Adrenal gland (tissue), 5 donors: ENCODE results near the gene ENOX1.

Source experiments
- CTCF ChIP-seq, 6 experiments: fragments of 450-650 bp in 4 of 6; fragments of 200-600 bp in 2 of 6; sonication (generic) in 1 of 6; IDR thresholded peaks; 1 replicate in 5 of 6; 2 replicates in 1 of 6; pipeline versions ENCODE4 v1.5.1 to v1.8.0; 2016 to 2021; ENCODE audit warnings: antibody characterized with exemption in 6 of 6, mild to moderate bottlenecking in 2 of 6, moderate library complexity in 1 of 6
- POLR2A ChIP-seq, 2 donors: fragments of 450-650 bp; IDR thresholded peaks; one replicate each; pipeline ENCODE4 v1.6.1; 2017; ENCODE audit warnings: antibody characterized with exemption in 2 of 2, mild to moderate bottlenecking in 2 of 2, moderate library complexity in 1 of 2
- donor health status: DM: no; HTN: no; CAD: no.

GRCh38 chr13:43546251-43546650 is 240.5 kb downstream of the ENOX1 start:
- no peak for TF ChIP-seq CTCF (IDR thresholded peaks at IDR 0.05)
- TF ChIP-seq POLR2A (IDR thresholded peaks at IDR 0.05): no peak
